OCI-LY1 (cell line): ENCODE results near the gene KRTAP20-3.

Experiments
- H2AFZ ChIP-seq: fragments of 200-600 bp; sonication (generic), shearing (Covaris generic); 2 replicates; pipeline ENCODE4 v1.6.0; 2014; ENCODE audit warnings: antibody characterized with exemption, mild to moderate bottlenecking, low read length
- H3F3A ChIP-seq: fragments of 200-600 bp; sonication (generic), shearing (Covaris generic); 2 replicates; pipeline ENCODE4 v1.6.0; 2014; ENCODE audit warnings: mild to moderate bottlenecking, antibody characterized with exemption, low read length, moderate library complexity; ENCODE audit not compliant: insufficient read depth
- H3K27ac ChIP-seq: fragments of 200-600 bp; sonication (generic); 2 replicates; pipeline ENCODE4 v1.5.1; 2014; ENCODE audit warnings: low read length, mixed run types, mild to moderate bottlenecking, low read depth; ENCODE audit not compliant: poor library complexity, severe bottlenecking
- H3K27me3 ChIP-seq: fragments of 200-600 bp; sonication (generic); 2 replicates; pipeline ENCODE4 v1.6.0; 2014; ENCODE audit warnings: antibody characterized with exemption, mild to moderate bottlenecking, low read length, moderate library complexity; ENCODE audit not compliant: insufficient read depth
- H3K36me3 ChIP-seq: fragments of 200-600 bp; sonication (generic); 2 replicates; pipeline ENCODE4 v1.6.1; 2014; ENCODE audit warnings: mild to moderate bottlenecking, antibody characterized with exemption, low read length, moderate library complexity, mixed read lengths; ENCODE audit not compliant: insufficient read depth
- H3K4me1 ChIP-seq: fragments of 200-600 bp; sonication (generic); 2 replicates; pipeline ENCODE4 v1.5.1; 2014; ENCODE audit warnings: mild to moderate bottlenecking, low read length, moderate library complexity; ENCODE audit not compliant: insufficient read depth, severe bottlenecking
- H3K4me2 ChIP-seq: fragments of 200-600 bp; sonication (generic), shearing (Covaris generic); 2 replicates; pipeline ENCODE4 v1.6.1; 2014; ENCODE audit warnings: low read length
- H3K4me3 ChIP-seq: fragments of 200-600 bp; sonication (generic); 2 replicates; pipeline ENCODE4 v1.5.1; 2014; ENCODE audit warnings: low read length, low read depth, mild to moderate bottlenecking, mixed read lengths; ENCODE audit not compliant: poor library complexity, severe bottlenecking
- H3K79me2 ChIP-seq: fragments of 200-600 bp; shearing (Covaris generic); 2 replicates; pipeline ENCODE4 v1.6.1; 2016; ENCODE audit warnings: mixed run types, low read length, mixed read lengths; ENCODE audit not compliant: insufficient read depth
- H3K9ac ChIP-seq: fragments of 200-600 bp; sonication (generic), shearing (Covaris generic); 2 replicates; pipeline ENCODE4 v1.6.1; 2014; ENCODE audit warnings: mild to moderate bottlenecking, low read length, mixed read lengths
- H3K9me2 ChIP-seq: fragments of 200-600 bp; sonication (generic), shearing (Covaris generic); 2 replicates; pipeline ENCODE4 v1.6.1; 2014; ENCODE audit warnings: low read depth, mild to moderate bottlenecking, low read length, mixed read lengths
- H3K9me3 ChIP-seq: fragments of 200-600 bp; shearing (Covaris generic); 2 replicates; pipeline ENCODE4 v1.6.1; 2014; ENCODE audit warnings: low read length, mixed read lengths
- H4K20me1 ChIP-seq: fragments of 200-600 bp; sonication (generic), shearing (Covaris generic); 2 replicates; pipeline ENCODE4 v1.6.0; 2016; ENCODE audit warnings: mild to moderate bottlenecking, low read length; ENCODE audit not compliant: insufficient read depth
- CTCF ChIP-seq: fragments of 200-600 bp; sonication (generic), shearing (Covaris generic); IDR thresholded peaks from 2 replicates; pipeline ENCODE4 v1.5.1; 2017; ENCODE audit warnings: mild to moderate bottlenecking, antibody characterized with exemption, low read length, moderate library complexity, mixed read lengths
- EZH2 ChIP-seq: fragments of 200-600 bp; sonication (generic), shearing (Covaris generic); IDR thresholded peaks from 2 replicates; pipeline ENCODE4 v1.8.0; 2017; ENCODE audit warnings: borderline replicate concordance, mixed run types, mild to moderate bottlenecking, antibody characterized with exemption, low read length, moderate library complexity, mixed read lengths

The KRTAP20-3 gene

GRCh38 chr21:30605968-30606367 is 36.7 kb upstream of the KRTAP20-3 start:
- Histone ChIP-seq H3F3A (no peaks in the 10 kb centered on the region), H3K4me2 (no peak overlapping the region), H3K27me3 (no peaks in the 10 kb centered on the region), H3K9ac (no peak overlapping the region), H3K9me3 (no peaks in the 10 kb centered on the region), H3K79me2 (no peaks in the 10 kb centered on the region), H3K4me3 (no peak overlapping the region), H3K36me3 (no peaks in the 10 kb centered on the region), H3K27ac (no peak overlapping the region), H2AFZ (no peak overlapping the region), H3K9me2 (no peaks in the 10 kb centered on the region), H3K4me1 (no peaks in the 10 kb centered on the region), H4K20me1 (no peaks in the 10 kb centered on the region)
- TF ChIP-seq CTCF, result no peak
- no peak for TF ChIP-seq EZH2

GRCh38 chr21:30612132-30612531 is 30.5 kb upstream of the KRTAP20-3 start:
- Histone ChIP-seq H3K4me1 (no peaks in the 10 kb centered on the region), H3K9ac (no peak overlapping the region), H4K20me1 (no peaks in the 10 kb centered on the region), H3K79me2 (no peaks in the 10 kb centered on the region), H3F3A (no peaks in the 10 kb centered on the region), H3K4me2 (no peak overlapping the region), H2AFZ (no peak overlapping the region), H3K27me3 (no peaks in the 10 kb centered on the region), H3K9me2 (no peaks in the 10 kb centered on the region), H3K9me3 (no peaks in the 10 kb centered on the region), H3K4me3 (no peak overlapping the region), H3K36me3 (no peaks in the 10 kb centered on the region), H3K27ac (no peak overlapping the region)
- no peak for TF ChIP-seq EZH2

GRCh38 chr21:30613836-30614235 is 28.8 kb upstream of the KRTAP20-3 start, which contains the start of gene KRTAP6-1:
TSS of gene KRTAP6-1 (minus strand) at chr21:30613930. CDS start at chr21:30613904, 26 bp downstream.
- Histone ChIP-seq H3F3A (no peaks in the 10 kb centered on the region), H3K9me3 (no peaks in the 10 kb centered on the region), H3K27ac (no peak within 1 kb of the TSS), H3K27me3 (no peaks in the 10 kb centered on the region), H2AFZ (no peak within 1 kb of the TSS), H3K9me2 (no peaks in the 10 kb centered on the region), H4K20me1 (no peaks in the 10 kb centered on the region), H3K79me2 (no peaks in the 10 kb centered on the region), H3K4me1 (no peaks in the 10 kb centered on the region), H3K9ac (no peak within 1 kb of the TSS), H3K4me2 (no peak within 1 kb of the TSS), H3K4me3 (no peak within 1 kb of the TSS), H3K36me3 (no peaks in the 10 kb centered on the region)
- TF ChIP-seq EZH2, result no peak
- TF ChIP-seq CTCF, result no peak

- H3K79me2 ChIP-seq, result no peaks in the 10 kb centered on the region
- no peaks in the 10 kb centered on the region for H4K20me1 ChIP-seq
- no peak overlapping the region for H3K27ac ChIP-seq
- no peak overlapping the region for H3K4me2 ChIP-seq
- no peaks in the 10 kb centered on the region for H3K4me1 ChIP-seq
- TF ChIP-seq CTCF (no peak), EZH2 (no peak)
- no peaks in the 10 kb centered on the region for H3K27me3 ChIP-seq
- H3K4me3 ChIP-seq, result no peak overlapping the region
- H3F3A ChIP-seq, result no peaks in the 10 kb centered on the region
- H3K9me2 ChIP-seq, result no peaks in the 10 kb centered on the region
- H3K9ac ChIP-seq, result no peak overlapping the region
- H2AFZ ChIP-seq, result no peak overlapping the region
- H3K9me3 ChIP-seq, result no peaks in the 10 kb centered on the region
- H3K36me3 ChIP-seq, result no peaks in the 10 kb centered on the region
Observed at GRCh38 chr21:30615199-30615598, 27.5 kb upstream of the KRTAP20-3 start.
